ENCODE measurements around the gene CXorf49. TPM values are rescaled to one million over a fixed set of nuclear protein-coding genes. Genes with fewer than 3 reads are reported as not detected.
"Not testable (repeated sequence)": the region's sequence is repeated elsewhere in the genome, so short reads cannot be mapped to it uniquely, and the experiment has no call there.

Gene CXorf49
- total RNA-seq, 4 donors from 2014 or later, result not detected

DNA sequence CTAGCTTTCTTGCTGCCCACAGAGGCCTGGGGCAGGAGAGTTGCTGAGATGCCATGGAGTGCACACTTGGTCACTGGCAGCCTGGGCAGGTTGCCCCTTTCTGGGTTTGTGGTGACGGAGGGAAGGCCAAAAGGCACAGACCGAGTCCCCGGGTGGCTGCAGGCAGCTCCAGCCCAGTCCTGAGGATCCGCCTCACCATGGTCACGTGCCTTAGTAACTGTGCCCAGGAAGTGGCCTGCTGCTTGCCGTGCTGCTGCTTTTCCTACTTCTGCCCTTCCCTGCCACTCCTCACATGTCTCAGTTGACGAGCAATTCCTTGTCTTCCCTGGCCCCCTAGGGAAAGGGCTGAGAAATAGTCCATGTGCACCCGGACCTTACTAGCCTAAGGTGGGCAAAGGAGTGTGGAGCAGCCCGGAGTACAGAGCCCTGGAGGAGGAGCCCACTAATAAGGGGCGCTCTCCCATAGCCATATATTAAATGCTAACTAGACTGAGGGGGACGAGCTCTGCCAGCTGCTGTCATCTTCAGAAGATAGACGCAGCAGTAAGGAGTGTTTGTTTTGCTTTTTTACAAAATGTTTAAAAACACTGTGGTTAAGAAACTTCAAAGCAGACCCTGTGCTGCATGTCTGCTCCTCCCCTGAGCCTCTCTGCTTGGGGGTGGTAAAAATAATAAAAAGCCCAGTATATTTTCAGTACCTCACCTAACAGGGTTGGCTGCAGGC lies 19.6 kb downstream of the CXorf49 start:
- intact Hi-C loops (cut with DNase I); H3K36me3 ChIP-seq; H3K27ac ChIP-seq; H3K27me3 ChIP-seq; H3K9me3 ChIP-seq; H3K4me1 ChIP-seq; DNase-seq; H3K4me3 ChIP-seq: not testable (repeated sequence)
- no CpG with 5 or more reads among the region's 12 CpGs for WGBS, 2 donors

DNA sequence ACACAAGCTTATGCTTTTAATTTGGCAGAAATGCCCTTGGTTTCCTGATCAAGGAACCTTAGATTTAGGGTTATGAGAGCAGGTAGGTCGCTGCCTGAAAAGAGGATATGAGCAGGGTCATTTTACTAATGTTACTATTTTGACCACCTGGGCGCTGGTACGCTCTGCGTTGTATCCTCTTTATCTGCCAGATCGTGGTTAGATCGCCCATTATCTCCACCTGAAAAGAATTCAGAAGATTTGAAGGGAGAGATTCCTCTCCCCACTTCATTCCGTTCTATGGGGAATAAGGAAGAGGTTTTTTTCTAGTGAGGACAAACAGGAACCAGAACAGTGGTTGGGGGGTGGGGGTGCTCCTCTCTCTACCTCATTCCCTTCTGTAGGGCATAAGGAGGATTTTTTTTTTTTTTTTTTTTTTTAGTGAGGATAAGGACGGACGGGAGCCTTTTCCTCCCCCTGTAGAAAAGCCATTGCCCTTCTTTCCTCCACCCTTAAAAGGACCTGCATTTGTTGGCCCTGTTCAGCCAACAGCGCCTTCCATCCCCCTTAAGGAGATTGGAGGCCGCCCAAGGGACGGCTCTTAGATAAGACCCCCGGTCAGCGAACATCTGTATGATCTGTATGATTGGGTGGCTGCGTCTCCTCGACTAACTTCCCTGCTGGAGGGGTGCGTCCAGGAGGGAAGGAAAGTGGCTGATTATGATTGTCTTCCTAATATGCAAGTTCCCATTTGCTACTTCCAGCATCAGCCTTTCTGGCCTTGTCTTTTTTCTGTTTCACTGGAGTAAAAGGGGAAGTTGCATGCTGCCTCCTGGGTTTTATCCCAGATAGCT lies 20.4 kb downstream of the CXorf49 start:
- H3K4me3 ChIP-seq; H3K4me1 ChIP-seq; H3K27ac ChIP-seq; intact Hi-C loops (cut with DNase I); H3K36me3 ChIP-seq; H3K27me3 ChIP-seq; DNase-seq; H3K9me3 ChIP-seq: not testable (repeated sequence)
- no CpG with 5 or more reads among the region's 17 CpGs for WGBS, 2 donors

DNA sequence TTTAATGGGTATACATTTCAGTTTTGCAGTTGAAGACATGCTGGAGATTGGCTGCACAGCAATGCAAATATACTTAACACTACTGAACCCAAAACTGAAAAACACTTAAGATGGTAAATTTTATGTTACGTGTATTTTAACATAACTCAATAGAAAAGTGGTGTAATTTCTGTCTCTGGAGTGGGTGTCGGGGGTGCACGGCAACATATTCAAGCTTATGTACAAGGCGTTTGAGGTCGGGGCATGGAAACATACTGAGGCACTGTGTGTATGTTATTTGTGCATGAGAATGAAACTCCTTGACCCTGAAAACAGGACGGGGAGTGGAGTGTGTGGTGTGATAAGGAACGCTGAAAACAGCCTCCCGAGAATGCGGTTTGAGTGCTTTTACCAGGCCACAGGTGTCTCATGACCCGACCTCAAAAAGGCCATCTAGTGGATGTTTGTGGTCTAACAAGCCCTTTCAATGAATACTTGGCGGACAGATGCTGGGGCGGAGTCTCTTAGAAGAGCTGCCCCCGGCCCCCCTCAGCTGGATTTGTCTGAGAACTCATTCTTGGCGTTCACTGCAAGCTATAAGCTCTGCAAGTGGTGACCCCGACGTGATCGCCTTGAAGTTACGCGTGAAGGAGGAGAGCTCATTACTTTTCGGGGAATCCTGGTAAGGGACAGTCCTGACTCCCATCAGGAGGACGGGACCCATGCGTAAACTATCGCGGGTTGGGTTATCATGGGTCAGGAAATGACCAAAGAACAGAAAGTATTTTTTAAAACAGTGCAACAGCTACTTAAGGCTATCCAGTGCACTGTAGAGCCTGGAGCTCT lies 21.2 kb downstream of the CXorf49 start:
- H3K27me3 ChIP-seq; DNase-seq; H3K27ac ChIP-seq; H3K36me3 ChIP-seq; intact Hi-C loops (cut with DNase I); H3K4me1 ChIP-seq; H3K4me3 ChIP-seq; H3K9me3 ChIP-seq: not testable (repeated sequence)
- WGBS, 2 donors, result no CpG with 5 or more reads among the region's 24 CpGs

DNA sequence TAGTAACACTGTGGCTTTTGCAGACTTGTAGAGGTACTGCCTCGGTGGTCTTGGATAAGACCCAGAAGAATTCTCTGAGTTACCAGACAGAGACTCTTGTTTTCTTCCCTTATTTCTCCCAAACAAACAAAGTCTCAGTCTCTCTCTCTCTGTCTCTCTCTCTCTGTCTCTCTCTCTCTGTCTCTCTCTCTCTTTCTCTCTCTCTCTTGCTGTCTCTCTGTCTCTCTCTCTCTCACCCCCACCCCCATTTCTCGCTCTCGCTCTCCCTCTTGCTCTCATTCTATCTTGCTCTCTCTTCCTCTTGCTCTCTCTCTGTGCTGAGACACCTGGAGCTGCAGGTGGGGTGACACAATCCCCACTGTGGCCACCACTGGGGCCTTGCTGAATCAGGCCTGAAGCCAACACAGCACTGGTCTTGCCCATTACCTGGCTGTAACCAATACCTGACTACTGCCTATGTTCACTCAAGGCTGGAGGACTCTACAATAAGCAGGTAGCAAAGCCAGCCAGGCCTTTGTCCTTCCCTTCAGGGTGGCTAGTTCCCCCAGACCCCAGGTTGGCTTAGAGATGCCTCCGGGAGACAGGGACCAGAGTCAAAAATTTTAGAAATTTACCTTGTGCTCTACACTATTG lies 38.4 kb downstream of the CXorf49 start:
- H3K36me3 ChIP-seq, result no peaks in the 10 kb centered on the region
- no peak for DNase-seq
- WGBS, 2 donors, result 79 to 100% methylated on average over 2 to 3 of the region's 4 CpGs
- H3K27me3 ChIP-seq, result peaks cover 0 to 4% (median 0%) of the 10 kb centered on the region in 4 donors
- no peak overlapping the region for H3K4me3 ChIP-seq
- intact Hi-C loops (cut with DNase I), result no loop called here
- TF ChIP-seq POLR2A (IDR thresholded peaks at IDR 0.05), result no peak
- TF ChIP-seq, protein P1, sequence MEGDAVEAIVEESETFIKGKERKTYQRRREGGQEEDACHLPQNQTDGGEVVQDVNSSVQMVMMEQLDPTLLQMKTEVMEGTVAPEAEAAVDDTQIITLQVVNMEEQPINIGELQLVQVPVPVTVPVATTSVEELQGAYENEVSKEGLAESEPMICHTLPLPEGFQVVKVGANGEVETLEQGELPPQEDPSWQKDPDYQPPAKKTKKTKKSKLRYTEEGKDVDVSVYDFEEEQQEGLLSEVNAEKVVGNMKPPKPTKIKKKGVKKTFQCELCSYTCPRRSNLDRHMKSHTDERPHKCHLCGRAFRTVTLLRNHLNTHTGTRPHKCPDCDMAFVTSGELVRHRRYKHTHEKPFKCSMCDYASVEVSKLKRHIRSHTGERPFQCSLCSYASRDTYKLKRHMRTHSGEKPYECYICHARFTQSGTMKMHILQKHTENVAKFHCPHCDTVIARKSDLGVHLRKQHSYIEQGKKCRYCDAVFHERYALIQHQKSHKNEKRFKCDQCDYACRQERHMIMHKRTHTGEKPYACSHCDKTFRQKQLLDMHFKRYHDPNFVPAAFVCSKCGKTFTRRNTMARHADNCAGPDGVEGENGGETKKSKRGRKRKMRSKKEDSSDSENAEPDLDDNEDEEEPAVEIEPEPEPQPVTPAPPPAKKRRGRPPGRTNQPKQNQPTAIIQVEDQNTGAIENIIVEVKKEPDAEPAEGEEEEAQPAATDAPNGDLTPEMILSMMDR (IDR thresholded peaks at IDR 0.05), result no peak
- H3K4me1 ChIP-seq, result no peaks in the 10 kb centered on the region
- H3K27ac ChIP-seq, result no peak overlapping the region
- H3K9me3 ChIP-seq, result no peaks in the 10 kb centered on the region

DNA sequence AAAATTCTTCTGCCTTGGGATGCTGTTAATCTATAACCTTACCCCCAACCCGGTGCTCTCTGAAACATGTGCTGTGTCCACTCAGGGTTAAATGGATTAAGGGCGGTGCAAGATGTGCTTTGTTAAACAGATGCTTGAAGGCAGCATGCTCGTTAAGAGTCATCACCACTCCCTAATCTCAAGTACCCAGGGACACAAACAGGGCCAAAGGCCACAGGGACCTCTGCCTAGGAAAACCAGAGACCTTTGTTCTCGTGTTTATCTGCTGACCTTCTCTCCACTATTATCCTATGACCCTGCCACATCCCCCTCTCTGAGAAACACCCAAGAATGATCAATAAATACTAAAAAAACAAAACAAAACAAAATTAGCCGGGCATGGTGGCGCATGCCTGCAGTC lies 40.9 kb downstream of the CXorf49 start:
- WGBS, 2 donors, result 66 to 83% methylated on average over 1 to 5 of the region's 6 CpGs
- intact Hi-C loops (cut with DNase I); H3K4me1 ChIP-seq; DNase-seq; H3K36me3 ChIP-seq; H3K4me3 ChIP-seq; H3K9me3 ChIP-seq; H3K27me3 ChIP-seq; H3K27ac ChIP-seq: not testable (repeated sequence)

DNA sequence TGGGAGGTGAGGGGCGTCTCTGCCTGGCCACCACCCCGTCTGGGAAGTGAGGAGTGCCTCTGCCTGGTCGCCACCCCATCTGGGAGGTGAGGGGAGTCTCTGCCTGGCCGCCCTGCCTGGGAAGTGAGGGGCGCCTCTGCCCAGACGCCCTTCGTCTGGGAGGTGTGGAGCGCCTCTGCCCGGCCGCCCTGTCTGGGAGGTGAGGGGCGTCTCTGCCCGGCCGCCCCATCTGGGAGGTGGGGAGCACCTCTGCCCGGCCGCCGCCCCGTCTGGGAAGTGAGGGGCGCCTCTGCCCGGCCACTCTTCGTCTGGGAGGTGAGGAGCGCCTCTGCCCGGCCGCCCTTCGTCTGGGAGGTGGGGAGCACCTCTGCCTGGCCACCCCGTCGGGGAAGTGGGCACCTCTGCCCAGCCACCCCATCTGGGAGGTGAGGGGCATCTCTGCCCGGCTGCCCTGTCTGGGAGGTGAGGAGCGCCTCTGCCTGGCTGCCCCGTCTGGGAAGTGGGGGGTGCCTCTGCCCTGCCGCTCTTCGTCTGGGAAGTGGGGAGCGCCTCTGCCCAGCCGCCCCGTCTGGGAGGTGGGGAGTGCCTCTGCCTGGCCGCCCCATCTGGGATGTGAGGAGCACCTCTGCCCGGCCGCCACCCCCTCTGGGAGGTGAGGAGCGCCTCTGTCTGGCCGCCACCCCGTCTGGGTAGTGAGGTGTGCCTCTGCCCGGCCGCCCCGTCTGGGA lies 41.9 kb downstream of the CXorf49 start:
- H3K27ac ChIP-seq; intact Hi-C loops (cut with DNase I): not testable (repeated sequence)

DNA sequence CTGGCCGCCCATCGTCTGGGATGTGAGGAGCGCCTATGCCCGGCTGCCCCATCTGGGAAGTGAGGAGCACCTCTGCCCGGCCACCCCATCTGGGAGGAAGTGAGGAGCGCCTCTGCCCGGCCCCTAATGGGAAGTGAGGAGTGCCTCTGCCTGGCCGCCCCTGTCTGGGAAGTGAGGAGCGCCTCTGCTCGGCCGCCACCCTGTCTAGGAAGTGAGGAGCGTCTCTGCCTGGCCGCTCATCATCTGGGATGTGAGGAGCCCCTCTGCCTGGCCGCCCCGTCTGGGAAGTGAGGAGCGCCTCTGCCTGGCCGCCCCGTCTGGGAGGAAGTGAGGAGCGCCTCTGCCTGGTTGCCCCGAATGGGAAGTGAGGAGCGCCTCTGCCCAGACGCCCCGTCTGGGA lies 42.4 kb downstream of the CXorf49 start:
- H3K9me3 ChIP-seq; H3K36me3 ChIP-seq; H3K4me3 ChIP-seq; H3K27me3 ChIP-seq; H3K27ac ChIP-seq; intact Hi-C loops (cut with DNase I); DNase-seq; H3K4me1 ChIP-seq: not testable (repeated sequence)
- WGBS, 2 donors, result no CpG with 5 or more reads among the region's 23 CpGs

More for the DNA sequence above, 41.9 kb downstream of the CXorf49 start:
- not testable (repeated sequence) for H3K4me1 ChIP-seq, H3K9me3 ChIP-seq, H3K36me3 ChIP-seq, DNase-seq, H3K4me3 ChIP-seq, H3K27me3 ChIP-seq
- WGBS, 2 donors, result no CpG with 5 or more reads among the region's 43 CpGs
